VCaP (cell line): ENCODE measurements around the gene POC1A.

Experiments
- H3K27ac ChIP-seq: fragments of 450-650 bp; 2 replicates; pipeline ENCODE4 v1.5.1; 2017
- CTCF ChIP-seq: fragments of 450-650 bp; conservative IDR thresholded peaks from 2 replicates; pipeline ENCODE4 v1.5.1; 2017; ENCODE audit warnings: mild to moderate bottlenecking, moderate library complexity

Gene POC1A

GRCh38 chr3:52120556-52121463 lies 33.4 kb downstream of the POC1A start:
- no peak overlapping the region for H3K27ac ChIP-seq
- no peak for TF ChIP-seq CTCF

DNA sequence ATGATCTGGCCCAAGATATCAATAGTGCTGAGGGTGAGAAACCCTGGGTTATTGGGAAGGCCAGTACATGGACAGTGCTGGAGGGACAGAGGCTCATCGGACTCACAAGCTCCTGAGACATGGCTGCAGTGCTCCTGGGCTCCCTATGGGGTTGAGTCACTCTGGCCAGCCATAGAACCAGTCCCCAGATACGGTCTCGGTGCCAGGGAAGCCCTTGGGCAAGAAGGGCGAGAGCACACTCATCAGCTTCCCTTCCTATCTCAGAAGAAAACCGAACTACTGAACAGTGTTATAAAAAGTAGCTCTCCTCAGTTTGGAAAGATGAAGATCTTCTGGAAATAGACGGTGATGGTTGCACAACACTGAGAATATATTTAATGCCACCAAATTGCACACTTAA lies 34.4 kb downstream of the POC1A start:
- no peak overlapping the region for H3K27ac ChIP-seq
- no peak for TF ChIP-seq CTCF

DNA sequence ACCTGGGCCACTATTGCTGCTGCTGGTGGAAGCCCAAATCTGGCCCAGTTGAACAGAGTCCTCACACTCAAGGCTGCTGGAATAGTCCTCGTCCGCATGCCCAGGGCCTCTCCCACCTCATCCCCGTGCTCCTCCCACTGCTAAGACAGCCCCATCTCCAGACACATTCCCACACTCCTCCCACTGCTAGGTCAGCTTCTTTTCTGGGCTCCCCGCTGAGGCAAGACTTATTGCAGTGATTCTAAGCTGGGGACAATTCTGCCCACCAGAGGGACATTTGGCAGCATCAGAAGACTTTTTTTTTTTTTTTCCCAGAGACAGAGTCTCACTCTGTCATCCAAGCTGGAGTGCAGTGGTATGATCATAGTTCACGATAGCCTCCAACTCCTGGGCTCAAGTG lies 35.1 kb downstream of the POC1A start:
- H3K27ac ChIP-seq, result no peak overlapping the region
- no peak for TF ChIP-seq CTCF

- TF ChIP-seq CTCF, result no peak
- no peak overlapping the region for H3K27ac ChIP-seq
Measured at GRCh38 chr3:52118156-52118875, 35.9 kb downstream of the POC1A start.

- H3K27ac ChIP-seq, result no peak overlapping the region
- TF ChIP-seq CTCF, result no peak
Measured at GRCh38 chr3:52117537-52117936, 36.7 kb downstream of the POC1A start.

- TF ChIP-seq CTCF, result no peak
- no peak overlapping the region for H3K27ac ChIP-seq
Measured at GRCh38 chr3:52112056-52112455, 42.2 kb downstream of the POC1A start.

DNA sequence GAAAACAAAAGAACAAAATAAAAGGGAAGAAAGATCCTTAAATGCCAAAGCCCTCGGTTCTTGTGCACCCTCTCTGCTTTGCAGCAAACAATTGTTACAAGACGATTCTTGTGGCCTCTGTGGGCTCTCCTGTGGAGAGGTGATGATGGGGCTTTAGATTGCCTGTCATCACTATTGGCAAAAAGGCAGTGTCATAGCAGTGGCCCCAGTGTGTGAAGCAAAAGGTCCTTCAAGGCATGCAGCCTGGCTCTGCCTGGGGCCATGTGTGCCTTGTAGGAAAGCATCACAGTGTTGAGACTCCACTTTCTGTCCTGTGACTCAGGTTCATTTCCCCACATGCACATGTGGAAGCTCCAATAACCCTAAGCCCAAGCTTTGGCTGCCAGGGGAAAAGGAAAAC lies 43.7 kb downstream of the POC1A start:
- H3K27ac ChIP-seq, result no peak overlapping the region
- no peak for TF ChIP-seq CTCF
